HCT116 (cell line): ENCODE data around the gene TAC3. TPM values are rescaled to one million over a fixed set of nuclear protein-coding genes. Genes with fewer than 3 reads are reported as not detected.

Source experiments
- ATAC-seq: fragments of 200-7000 bp; cut with Tn5 transposase; 2 replicates; pipeline ENCODE4 v1.9.1; 2020; ENCODE audit warnings: mild to moderate bottlenecking, moderate library complexity
- BruUV-seq: library from RNA; stranded (reverse); fragments of 400-500 nt; replicated peaks from 2 replicates; lab custom pipeline; 2021; lab: Mats Ljungman, UMichigan
- CTCF ChIA-PET: fragments of 300-600 bp; sonication (Branson Sonifier 250); formaldehyde crosslinking; loops from one replicate; lab custom pipeline; 2021; ENCODE audit warnings: antibody characterized with exemption; lab: Charles Lee
- POLR2A ChIA-PET: fragments of 300-600, 350-600 bp; sonication (Branson Sonifier 250); formaldehyde crosslinking; loops from one replicate; lab custom pipeline; 2021; ENCODE audit warnings: antibody characterized with exemption; lab: Charles Lee
- RAD21 ChIA-PET, 2 experiments: fragments of 300-600 bp; sonication (Branson Sonifier 250); formaldehyde crosslinking; loops; one replicate each; lab custom pipeline; 2023; ENCODE audit warnings: low total read pairs in 2 of 2; ENCODE audit not compliant: uncharacterized antibody in 2 of 2, unreplicated experiment in 2 of 2, low non-redundant PET in 1 of 2; lab: Charles Lee
- DNase-seq: peaks from one replicate; pipeline ENCODE4 v3.0.0-alpha.2; 2010; ENCODE audit warnings: low read depth, low spot score
- H2AFZ ChIP-seq: fragments of 200-600 bp; shearing (Covaris generic), sonication (generic); 2 replicates; pipeline ENCODE4 v1.6.1; 2017; ENCODE audit warnings: low read depth, mixed run types, mixed read lengths, antibody characterized with exemption, low read length; ENCODE audit not compliant: poor library complexity, severe bottlenecking
- H3K27ac ChIP-seq: 2 replicates; pipeline ENCODE4 v1.5.1; 2012; ENCODE audit warnings: low read depth, low read length
- H3K27me3 ChIP-seq: fragments of 200-600 bp; sonication (generic); 2 replicates; pipeline ENCODE4 v1.6.1; 2016; ENCODE audit warnings: mixed run types, low read length, mixed read lengths; ENCODE audit not compliant: insufficient read depth
- H3K36me3 ChIP-seq, 2 experiments: fragments of 200-500 bp in 1 of 2; fragments of 200-600 bp in 1 of 2; sonication (Bioruptor generic) in 1 of 2; sonication (generic) in 1 of 2; 2 replicates each; pipeline versions ENCODE4 v1.5.1 to v1.6.1; 2014 to 2016; ENCODE audit warnings: low read length in 2 of 2, inconsistent platforms in 1 of 2, mixed read lengths in 1 of 2, mixed run types in 1 of 2; ENCODE audit not compliant: insufficient read depth in 2 of 2, control insufficient read depth in 1 of 2
- H3K4me1 ChIP-seq, 2 experiments: fragments of 200-600 bp in 1 of 2; sonication (generic) in 1 of 2; 2 replicates each; pipeline versions ENCODE4 v1.5.1 to v1.6.1; 2012 to 2017; ENCODE audit warnings: low read length in 2 of 2, inconsistent platforms in 1 of 2, mild to moderate bottlenecking in 1 of 2, mixed read lengths in 1 of 2, mixed run types in 1 of 2, moderate library complexity in 1 of 2; ENCODE audit not compliant: insufficient read depth in 2 of 2, control insufficient read depth in 1 of 2
- H3K4me2 ChIP-seq: fragments of 200-600 bp; sonication (generic); 2 replicates; pipeline ENCODE4 v1.6.1; 2017; ENCODE audit warnings: mixed run types, low read length, mixed read lengths
- H3K4me3 ChIP-seq, 2 experiments: fragments of 200-600 bp in 1 of 2; sonication (generic) in 1 of 2; replicated peaks in 1 of 2; 2 replicates each; pipeline ENCODE4 v1.5.1; 2011 to 2016; ENCODE audit warnings: low read length in 2 of 2, control low read depth in 1 of 2, low read depth in 1 of 2, mild to moderate bottlenecking in 1 of 2, mixed read lengths in 1 of 2, mixed run types in 1 of 2
- H3K79me2 ChIP-seq: fragments of 200-600 bp; sonication (generic); 2 replicates; pipeline ENCODE4 v1.6.1; 2017; ENCODE audit warnings: mild to moderate bottlenecking, mixed run types, low read length, moderate library complexity, mixed read lengths; ENCODE audit not compliant: insufficient read depth
- H3K9ac ChIP-seq: fragments of 200-600 bp; sonication (generic); 2 replicates; pipeline ENCODE4 v1.6.1; 2016; ENCODE audit warnings: low read length, mixed read lengths
- H3K9me2 ChIP-seq: fragments of 200-600 bp; sonication (generic), shearing (Covaris generic); 2 replicates; pipeline ENCODE4 v1.6.1; 2017; ENCODE audit warnings: mixed run types, mild to moderate bottlenecking, moderate library complexity; ENCODE audit not compliant: insufficient read depth
- H3K9me3 ChIP-seq, 2 experiments: fragments of 200-500 bp in 1 of 2; fragments of 200-600 bp in 1 of 2; sonication (Bioruptor generic) in 1 of 2; sonication (generic) in 1 of 2; 2 replicates each; pipeline ENCODE4 v1.6.1; 2014 to 2017; ENCODE audit warnings: low read length in 2 of 2, mixed read lengths in 2 of 2, inconsistent platforms in 1 of 2, low read depth in 1 of 2, mild to moderate bottlenecking in 1 of 2, mixed run types in 1 of 2, moderate library complexity in 1 of 2; ENCODE audit not compliant: control insufficient read depth in 1 of 2, insufficient read depth in 1 of 2
- H4K20me1 ChIP-seq: fragments of 200-600 bp; sonication (generic), shearing (Covaris generic); 2 replicates; pipeline ENCODE4 v1.6.1; 2017; ENCODE audit warnings: mixed run types, mild to moderate bottlenecking, moderate library complexity; ENCODE audit not compliant: insufficient read depth
- ATF3 ChIP-seq: IDR thresholded peaks from 2 replicates; pipeline ENCODE4 v1.6.1; 2012
- CBX3 ChIP-seq: IDR thresholded peaks from 2 replicates; pipeline ENCODE4 v1.6.1; 2012; ENCODE audit warnings: low read depth
- ELF1 ChIP-seq: IDR thresholded peaks from 2 replicates; pipeline ENCODE4 v1.6.1; 2012; ENCODE audit warnings: low read depth, borderline replicate concordance
- EZH2 ChIP-seq: fragments of 200-600 bp; sonication (generic); IDR thresholded peaks from 2 replicates; pipeline ENCODE4 v1.6.1; 2017; ENCODE audit warnings: antibody characterized with exemption, mixed run types
- EZH2phosphoT487 ChIP-seq: fragments of 200-600 bp; IDR thresholded peaks from 2 replicates; pipeline ENCODE4 v1.6.1; 2018; ENCODE audit warnings: antibody characterized with exemption, borderline replicate concordance
- MAX ChIP-seq: IDR thresholded peaks from 2 replicates; pipeline ENCODE4 v1.6.1; 2012
- POLR2A ChIP-seq: IDR thresholded peaks from 2 replicates; pipeline ENCODE4 v1.7.0; 2011; ENCODE audit warnings: borderline replicate concordance; ENCODE audit not compliant: insufficient read depth, insufficient read length; ENCODE audit errors: extremely low read depth
- SP1 ChIP-seq: IDR thresholded peaks from 2 replicates; pipeline ENCODE4 v1.6.1; 2012; ENCODE audit warnings: low read depth
- SRF ChIP-seq: IDR thresholded peaks from 2 replicates; pipeline ENCODE4 v1.6.1; 2012; ENCODE audit warnings: low read depth
- TCF7L2 ChIP-seq: IDR thresholded peaks from 2 replicates; pipeline ENCODE4 v1.7.0; 2011; ENCODE audit warnings: borderline replicate concordance, inconsistent platforms; ENCODE audit not compliant: insufficient read depth, insufficient read length; ENCODE audit errors: extremely low read depth
- ZBTB33 ChIP-seq: IDR thresholded peaks from 2 replicates; pipeline ENCODE4 v1.6.1; 2011; ENCODE audit warnings: mild to moderate bottlenecking, low read length, moderate library complexity; ENCODE audit not compliant: insufficient replicate concordance; ENCODE audit errors: extremely low read depth
- intact Hi-C: fragments of 100-400 bp; cut with micrococcal nuclease; formaldehyde crosslinking; loops from 2 replicates; pipeline ENCODE4 v1.10.0; 2022
- total RNA-seq: library from RNA; stranded (reverse); gene quantifications from one replicate; pipeline ENCODE4 v1.2.1, GENCODE V29; 2021; ENCODE audit not compliant: unreplicated experiment

Gene TAC3
- total RNA-seq, 1 experiment from 2014 or later = not detected

GRCh38 chr12:57039016-57039798 lies 22.9 kb upstream of the TAC3 start:
- Histone ChIP-seq H3K4me1 (no peaks in the 10 kb centered on the region), H3K79me2 (no peaks in the 10 kb centered on the region), H3K9me3 (no peaks in the 10 kb centered on the region), H3K9ac (no peak overlapping the region), H3K36me3 (no peaks in the 10 kb centered on the region), H4K20me1 (no peaks in the 10 kb centered on the region), H3K27me3 (peaks cover 20% of the 10 kb centered on the region; the same call in 1 of the 2 replicates), H3K4me2 (no peak overlapping the region), H3K27ac (no peak overlapping the region), H3K9me2 (no peaks in the 10 kb centered on the region), H2AFZ (no peak overlapping the region), H3K4me3 (no peak overlapping the region)
- ChIA-PET CTCF (no interaction called here), RAD21 (no interaction called here), POLR2A (no interaction called here)
- no peak for TF ChIP-seq EZH2
- ATAC-seq (no peak), DNase-seq (no peak)
- intact Hi-C loops = no loop called here
- BruUV-seq = no TSS peak

- peaks cover 14% of the 10 kb centered on the region; the same call in 1 of the 2 replicates for H3K27me3 ChIP-seq
- CTCF ChIA-PET = no interaction called here
Observed at GRCh38 chr12:57037264-57037663, 20.9 kb upstream of the TAC3 start.

More at GRCh38 chr12:57037264-57037663, 20.9 kb upstream of the TAC3 start:
- RAD21 ChIA-PET = no interaction called here
- no peaks in the 10 kb centered on the region for H3K9me3 ChIP-seq
- no peak for ATAC-seq
- TF ChIP-seq POLR2A (no peak), MAX (no peak), TCF7L2 (no peak), EZH2phosphoT487 (no peak), ELF1 (no peak), ZBTB33 (no peak), CBX3 (no peak), SRF (no peak), ATF3 (no peak), SP1 (no peak), EZH2 (no peak)
- TF ChIP-seq, all 23 proteins: peak for 0
- no peak overlapping the region for H3K4me3 ChIP-seq
- H4K20me1 ChIP-seq = no peaks in the 10 kb centered on the region
- BruUV-seq = no TSS peak
- no peak for DNase-seq
- H3K9ac ChIP-seq = no peak overlapping the region
- H3K79me2 ChIP-seq = no peaks in the 10 kb centered on the region
- H3K36me3 ChIP-seq = no peaks in the 10 kb centered on the region
- POLR2A ChIA-PET = no interaction called here
- intact Hi-C loops = no loop called here
- no peak overlapping the region for H3K4me2 ChIP-seq
- H3K9me2 ChIP-seq = no peaks in the 10 kb centered on the region
- no peak overlapping the region for H2AFZ ChIP-seq
- H3K4me1 ChIP-seq = peaks cover 0 to 4% of the 10 kb centered on the region in 2 experiments; a peak in 1 of 4 replicates
- H3K27ac ChIP-seq = no peak overlapping the region
